ENCODE results near the gene LRCH4. TPM values are rescaled to one million over a fixed set of nuclear protein-coding genes. Genes with fewer than 3 reads are reported as not detected.
A peak's percentile ranks its signal among the peaks of the same experiment; 100 is the strongest.

LRCH4 gene
- polyA plus RNA-seq, 2 of the 4 experiments (the other 2 are of a cell fraction) = 5.5 to 17.1 TPM

DNA sequence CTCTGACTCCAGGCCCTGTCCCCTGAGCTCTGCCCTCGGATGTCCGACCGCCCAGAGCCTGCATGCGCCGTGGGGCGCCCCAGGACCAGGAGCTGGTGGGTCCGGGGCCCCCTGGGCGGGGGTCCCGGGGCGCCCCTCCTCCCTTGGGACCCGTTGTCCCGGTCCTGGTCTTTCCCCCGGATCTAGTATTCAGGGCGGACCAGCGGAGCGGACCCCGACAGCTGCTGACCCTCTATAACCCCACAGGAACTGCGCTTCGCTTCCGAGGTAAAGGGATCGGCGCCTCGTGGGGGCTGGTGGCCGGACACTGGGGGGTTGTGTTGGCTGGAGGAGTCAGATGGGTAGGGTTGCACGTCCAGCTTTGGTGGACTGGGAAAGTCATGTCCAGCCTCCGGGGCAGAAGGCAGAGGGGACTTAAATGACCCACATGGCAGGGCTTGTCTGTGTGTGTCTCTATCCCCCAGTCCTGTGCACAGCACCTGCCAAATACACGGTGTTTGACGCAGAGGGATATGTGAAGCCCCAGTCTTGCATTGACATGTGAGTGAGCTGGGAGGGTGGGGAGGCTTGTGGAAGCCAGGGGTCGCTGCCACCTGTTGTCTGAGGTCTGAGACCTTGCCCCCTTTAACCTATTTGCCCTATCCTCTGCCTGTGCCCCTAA, 26.9 kb upstream of the LRCH4 start:
- ATAC-seq (peak in 1 of 2 experiments; percentile 29; a peak in 3 of 6 replicates), FAIRE-seq (no peak), DNase-seq (ENCODE audit: low read depth in 1 of 2, low spot score in 1 of 2) (no peak)
- TF ChIP-seq RNF2 (IDR thresholded peaks at IDR 0.05; ENCODE audit: borderline replicate concordance, low read depth) (0 out of 2 replicates have a peak, but pooled peaks have one; percentile 27), ESRRA (IDR thresholded peaks at IDR 0.05; ENCODE audit: borderline replicate concordance, low read length) (no peak)
- peak overlapping the region; percentile 67 for H3K4me3 ChIP-seq
- CTCF ChIA-PET = interaction anchor here (0.6 to 8.8 kb wide), 14 partner anchors 8 to 239 kb away, joined by 3 to 69 read pairs (median 5); partner anchors contain the start of genes POP7 and SLC12A9
- peak overlapping the region; percentile 83 to 90 for H3K27ac ChIP-seq
- WGBS (ENCODE audit: missing lambda C conversion rate) = 29% methylated on average over 19 of the region's 29 CpGs
- H3K4me2 ChIP-seq = peak overlapping the region; percentile 96
- POLR2A ChIA-PET = interaction anchor here (0.6 to 2.3 kb wide), 22 partner anchors 8 to 277 kb away, joined by 3 to 28 read pairs (median 4); partner anchors contain the start of genes FBXO24, GIGYF1, GNB2 and LRCH4
- no peaks in the 10 kb centered on the region for H3K9me3 ChIP-seq
- peaks cover 4% of the 10 kb centered on the region; the same call in 1 of the 3 replicates for H3K4me1 ChIP-seq

DNA sequence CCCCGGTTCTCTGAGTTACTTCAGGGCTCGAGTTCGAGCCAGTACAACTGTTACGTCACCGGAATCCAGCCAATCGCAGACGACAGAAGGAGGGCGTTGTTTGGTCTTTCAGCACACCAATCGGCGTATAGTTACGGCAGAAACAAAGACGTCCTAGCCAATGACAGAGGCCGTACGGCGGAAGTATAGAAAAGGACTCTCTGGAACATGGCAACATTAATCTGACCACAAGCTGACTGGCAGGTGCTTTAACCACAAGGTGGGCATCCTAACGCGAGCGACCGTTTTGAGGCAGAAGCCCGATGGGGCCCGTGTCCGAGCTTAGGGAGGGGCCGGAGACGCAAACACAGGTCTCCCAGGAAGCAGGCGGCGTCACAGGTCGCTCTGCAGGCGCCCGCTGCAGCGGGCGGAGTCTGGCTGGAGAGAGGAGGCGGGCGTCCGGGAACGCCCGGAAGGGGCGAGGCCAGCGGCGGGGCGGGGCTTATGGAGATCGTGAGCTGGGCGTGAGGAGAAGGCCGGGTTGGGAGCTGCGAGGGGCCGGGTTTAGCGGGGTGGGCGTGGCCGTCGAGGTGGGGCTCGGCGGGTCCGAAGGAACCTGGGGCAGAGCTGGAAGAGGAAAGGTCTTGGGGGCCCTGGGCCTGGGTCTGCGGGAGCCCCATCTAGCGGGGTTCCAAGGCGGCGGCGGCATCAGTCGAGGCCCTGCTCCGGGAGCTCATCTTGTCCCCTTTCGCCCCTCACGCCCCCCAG, 26.2 kb upstream of the LRCH4 start, which contains the start of gene MOSPD3:
TSS of gene MOSPD3 (plus strand) at position 558 of the 747 bp plus-strand sequence. CDS start 252 bp downstream, outside the sequence.
- ChIA-PET CTCF (interaction anchor here (0.6 to 8.8 kb wide), 11 partner anchors 15 to 94 kb away, joined by 3 to 69 read pairs (median 5); partner anchors contain the start of gene POP7), POLR2A (interaction anchor here (0.6 to 2.3 kb wide), 22 partner anchors 9 to 278 kb away, joined by 3 to 28 read pairs (median 4); partner anchors contain the start of genes FBXO24, GIGYF1, GNB2 and LRCH4)
- 2% methylated on average over 46 of the region's 61 CpGs for WGBS (ENCODE audit: missing lambda C conversion rate)
- Histone ChIP-seq H3K4me1 (peaks cover 4% of the 10 kb centered on the region; the same call in 1 of the 3 replicates), H3K27ac (peak within 1 kb of the TSS; percentile 83 to 90), H3K4me3 (peak within 1 kb of the TSS; percentile 67), H3K9me3 (no peaks in the 10 kb centered on the region), H3K4me2 (peak within 1 kb of the TSS; percentile 96)
- ATAC-seq (peak; percentile 97), FAIRE-seq (peak; percentile 91), DNase-seq (ENCODE audit: low read depth in 1 of 2, low spot score in 1 of 2) (peak; percentile 99 to 100)
- TF ChIP-seq RAD21 (conservative IDR thresholded peaks at IDR 0.05 in 1 of 2, IDR thresholded peaks at IDR 0.05 in 1 of 2) (no peak), JUN (IDR thresholded peaks at IDR 0.05) (peak in 1 of 2 experiments; percentile 68; a peak in 1 of 5 replicates), RFX5 (IDR thresholded peaks at IDR 0.05) (peak; percentile 84), POLR2A (IDR thresholded peaks at IDR 0.05; ENCODE audit: low read length) (peak; percentile 43), PHF8 (IDR thresholded peaks at IDR 0.05; ENCODE audit: borderline replicate concordance, low read depth) (peak; percentile 80), TFCP2L1 (CRISPR knock-in tag; IDR thresholded peaks at IDR 0.05) (no peak)
- TF ChIP-seq, protein P1, sequence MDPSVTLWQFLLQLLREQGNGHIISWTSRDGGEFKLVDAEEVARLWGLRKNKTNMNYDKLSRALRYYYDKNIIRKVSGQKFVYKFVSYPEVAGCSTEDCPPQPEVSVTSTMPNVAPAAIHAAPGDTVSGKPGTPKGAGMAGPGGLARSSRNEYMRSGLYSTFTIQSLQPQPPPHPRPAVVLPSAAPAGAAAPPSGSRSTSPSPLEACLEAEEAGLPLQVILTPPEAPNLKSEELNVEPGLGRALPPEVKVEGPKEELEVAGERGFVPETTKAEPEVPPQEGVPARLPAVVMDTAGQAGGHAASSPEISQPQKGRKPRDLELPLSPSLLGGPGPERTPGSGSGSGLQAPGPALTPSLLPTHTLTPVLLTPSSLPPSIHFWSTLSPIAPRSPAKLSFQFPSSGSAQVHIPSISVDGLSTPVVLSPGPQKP (IDR thresholded peaks at IDR 0.05; ENCODE audit: low read depth, low read length) = no peak

GRCh38 chr7:100609958-100610357, 24.0 kb upstream of the LRCH4 start:
- no peak for FAIRE-seq
- WGBS (ENCODE audit: missing lambda C conversion rate) = 82% methylated on average over 5 of the region's 5 CpGs
- POLR2A ChIA-PET = interaction anchor here (1.2 kb wide), 1 partner anchor 24 kb away, joined by 6 read pairs; the partner anchor contains the start of gene FBXO24
- no peak for TF ChIP-seq EHF (CRISPR knock-in tag; IDR thresholded peaks at IDR 0.05)
- no peak for TF ChIP-seq EHMT2 (IDR thresholded peaks at IDR 0.05; ENCODE audit: low read depth)
- TF ChIP-seq ZFP36 (IDR thresholded peaks at IDR 0.05; ENCODE audit: borderline replicate concordance, partially characterized antibody) = no peak
- Histone ChIP-seq H3K4me2 (no peak overlapping the region), H3K9me3 (no peaks in the 10 kb centered on the region), H3K4me3 (no peak overlapping the region), H3K27ac (no peak overlapping the region), H3K4me1 (peaks cover 8% of the 10 kb centered on the region; the same call in 1 of the 3 replicates)
- CTCF ChIA-PET = interaction anchor here (1.3 to 8.8 kb wide), 2 partner anchors 10 to 17 kb away, joined by 3 to 69 read pairs; no protein-coding TSS in a partner anchor
- no peak for ATAC-seq
- DNase-seq (ENCODE audit: low read depth in 1 of 2, low spot score in 1 of 2) = no peak

DNA sequence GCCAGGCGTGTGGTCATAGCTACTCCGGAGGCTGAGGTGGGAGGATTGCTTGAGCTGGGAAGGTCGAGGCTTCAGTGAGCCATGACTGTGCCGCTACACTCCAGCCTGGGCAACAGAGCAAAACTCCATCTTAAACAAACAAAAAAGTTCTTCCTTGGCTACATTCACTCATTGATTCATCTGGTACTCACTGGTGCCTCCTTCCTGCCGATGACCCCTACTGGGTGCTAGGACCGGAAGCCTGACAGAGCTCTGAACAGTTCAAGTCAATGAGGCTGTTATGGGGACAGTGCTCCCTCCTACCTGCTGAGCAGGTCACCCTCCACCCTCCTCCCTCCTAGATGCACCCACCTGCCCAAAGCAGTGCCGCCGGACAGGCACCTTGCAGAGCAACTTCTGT, 21.2 kb upstream of the LRCH4 start:
- Histone ChIP-seq H3K9me3 (no peaks in the 10 kb centered on the region), H3K4me1 (0 out of 3 replicates have a peak, but pooled peaks cover 8% of the 10 kb centered on the region), H3K27ac (no peak overlapping the region), H3K4me3 (no peak overlapping the region), H3K4me2 (no peak overlapping the region)
- WGBS (ENCODE audit: missing lambda C conversion rate) = 72% methylated on average over 8 of the region's 8 CpGs
- no peak for FAIRE-seq
- DNase-seq (ENCODE audit: low read depth in 1 of 2, low spot score in 1 of 2) = no peak
- no peak for ATAC-seq
- CTCF ChIA-PET = interaction anchor here (0.5 to 4.8 kb wide), 10 partner anchors 16 to 245 kb away, joined by 3 to 32 read pairs (median 4); partner anchors contain the start of genes GIGYF1 and SLC12A9
- POLR2A ChIA-PET = no interaction called here
- TF ChIP-seq, protein P2, sequence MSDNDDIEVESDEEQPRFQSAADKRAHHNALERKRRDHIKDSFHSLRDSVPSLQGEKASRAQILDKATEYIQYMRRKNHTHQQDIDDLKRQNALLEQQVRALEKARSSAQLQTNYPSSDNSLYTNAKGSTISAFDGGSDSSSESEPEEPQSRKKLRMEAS (IDR thresholded peaks at IDR 0.05) = no peak
- TF ChIP-seq SMC3 (IDR thresholded peaks at IDR 0.05) = no peak
- TF ChIP-seq RCOR1 (IDR thresholded peaks at IDR 0.05; ENCODE audit: low read depth, low read length) = no peak
- TF ChIP-seq RARB (CRISPR knock-in tag; IDR thresholded peaks at IDR 0.05) = no peak
- TF ChIP-seq FOXS1 (CRISPR knock-in tag; IDR thresholded peaks at IDR 0.05) = no peak
- no peak for TF ChIP-seq ESRRA (IDR thresholded peaks at IDR 0.05; ENCODE audit: borderline replicate concordance, low read length)
- no peak for TF ChIP-seq PHF8 (IDR thresholded peaks at IDR 0.05; ENCODE audit: borderline replicate concordance, low read depth)
- TF ChIP-seq ZSCAN20 (CRISPR knock-in tag; IDR thresholded peaks at IDR 0.05) = no peak
- no peak for TF ChIP-seq GATA3 (IDR thresholded peaks at IDR 0.05; ENCODE audit: borderline replicate concordance)
- TF ChIP-seq HOXA7 (CRISPR knock-in tag; IDR thresholded peaks at IDR 0.05) = no peak
- TF ChIP-seq TFCP2L1 (CRISPR knock-in tag; IDR thresholded peaks at IDR 0.05) = no peak
- TF ChIP-seq EHF (CRISPR knock-in tag; IDR thresholded peaks at IDR 0.05) = no peak
- no peak for TF ChIP-seq CBX8 (IDR thresholded peaks at IDR 0.05)
- TF ChIP-seq FOSB (CRISPR knock-in tag; IDR thresholded peaks at IDR 0.05) = no peak
- TF ChIP-seq TP53 (CRISPR knock-in tag; IDR thresholded peaks at IDR 0.05) = no peak
- no peak for TF ChIP-seq POLR2A (IDR thresholded peaks at IDR 0.05; ENCODE audit: low read length)
- no peak for TF ChIP-seq RNF2 (IDR thresholded peaks at IDR 0.05; ENCODE audit: borderline replicate concordance, low read depth)
- no peak for TF ChIP-seq MAZ (IDR thresholded peaks at IDR 0.05; ENCODE audit: borderline replicate concordance, low read depth, low read length)
- TF ChIP-seq HDAC2 (IDR thresholded peaks at IDR 0.05) = no peak
- no peak for TF ChIP-seq ZNF302 (CRISPR knock-in tag; IDR thresholded peaks at IDR 0.05)

All from A549 (cell line).